HepG2 (cell line): ENCODE data around the gene TRIM44. TPM values are rescaled to one million over a fixed set of nuclear protein-coding genes. Genes with fewer than 3 reads are reported as not detected.
"Not testable (repeated sequence)": the region's sequence is repeated elsewhere in the genome, so short reads cannot be mapped to it uniquely, and the experiment has no call there.

Experiments used
- ATAC-seq: fragments of 200-7000 bp; cut with Tn5 transposase; 3 replicates; pipeline ENCODE4 v1.9.1; 2020; ENCODE audit warnings: mild to moderate bottlenecking, moderate library complexity
- BruUV-seq: library from RNA; stranded (reverse); fragments of 400-500 nt; replicated peaks from 2 replicates; lab custom pipeline; 2021; lab: Mats Ljungman, UMichigan
- CTCF ChIA-PET: fragments of 300-600 bp; formaldehyde crosslinking; extraction: SDS; loops from one replicate; lab custom pipeline; 2021; ENCODE audit warnings: low total read pairs, inconsistent platforms, low intra/inter-chr PET ratio; lab: Yijun Ruan, JAX
- POLR2A ChIA-PET: fragments of 350-600 bp; sonication (Branson Sonifier 250); formaldehyde crosslinking; loops from one replicate; lab custom pipeline; 2020; ENCODE audit warnings: antibody characterized with exemption, inconsistent platforms; lab: Yijun Ruan, JAX
- DNase-seq: peaks from one replicate; pipeline ENCODE4 v3.0.0-alpha.2; 2015; ENCODE audit warnings: low spot score
- FAIRE-seq: peaks from 3 replicates; lab custom pipeline; 2011; peaks lifted over from hg19 to GRCh38; lab: Jason Lieb, UNC
- H2AFZ ChIP-seq: one replicate; pipeline ENCODE4 v1.6.1; 2011; ENCODE audit warnings: low read length, inconsistent platforms
- H3K27ac ChIP-seq: fragments of 300-600 bp; 3 replicates; pipeline ENCODE4 v1.8.0; 2011; ENCODE audit warnings: mixed run types, mild to moderate bottlenecking, mixed read lengths, low read length, inconsistent platforms; ENCODE audit not compliant: insufficient read depth; ENCODE audit errors: extremely low read length
- H3K27me3 ChIP-seq, 2 experiments: fragments of 200-600 bp in 1 of 2; 2 replicates in 1 of 2; 3 replicates in 1 of 2; pipeline versions ENCODE4 v1.6.0 to v1.8.0; 2011; ENCODE audit warnings: low read length in 2 of 2, mild to moderate bottlenecking in 2 of 2, moderate library complexity in 2 of 2, inconsistent platforms in 1 of 2; ENCODE audit not compliant: insufficient read depth in 2 of 2, control insufficient read depth in 1 of 2
- H3K36me3 ChIP-seq, 2 experiments: fragments of 200-600 bp in 1 of 2; replicated peaks in 1 of 2; 2 replicates in 1 of 2; 3 replicates in 1 of 2; pipeline versions ENCODE4 v1.5.1 to v1.8.0; 2011; ENCODE audit warnings: low read length in 2 of 2, inconsistent platforms in 1 of 2; ENCODE audit not compliant: insufficient read depth in 2 of 2, control insufficient read depth in 1 of 2
- H3K4me1 ChIP-seq: 2 replicates; pipeline ENCODE4 v1.5.1; 2012; ENCODE audit warnings: low read length, inconsistent platforms; ENCODE audit not compliant: insufficient read depth
- H3K4me2 ChIP-seq: 2 replicates; pipeline ENCODE4 v1.6.0; 2011; ENCODE audit warnings: low read depth, low read length, inconsistent platforms
- H3K4me3 ChIP-seq, 3 experiments: fragments of 200-600 bp in 1 of 3; sonication (generic), shearing (Covaris generic) in 1 of 3; replicated peaks in 1 of 3; 2 replicates each; pipeline ENCODE4 v1.5.1; 2011 to 2016; ENCODE audit warnings: low read length in 3 of 3, inconsistent platforms in 2 of 3, low read depth in 2 of 3, mild to moderate bottlenecking in 2 of 3, control low read depth in 1 of 3, mixed read lengths in 1 of 3; ENCODE audit not compliant: insufficient read depth in 1 of 3
- H3K79me2 ChIP-seq: one replicate; pipeline ENCODE4 v1.6.1; 2011; ENCODE audit warnings: low read length, inconsistent platforms; ENCODE audit not compliant: insufficient read depth
- H3K9ac ChIP-seq: 2 replicates; pipeline ENCODE4 v1.6.0; 2011; ENCODE audit warnings: mild to moderate bottlenecking, low read depth, low read length, inconsistent platforms; ENCODE audit not compliant: insufficient read depth
- H3K9me3 ChIP-seq: 2 replicates; pipeline ENCODE4 v1.5.1; 2012; ENCODE audit warnings: mild to moderate bottlenecking, low read length
- H4K20me1 ChIP-seq: 2 replicates; pipeline ENCODE4 v1.6.0; 2011; ENCODE audit warnings: inconsistent platforms, mild to moderate bottlenecking, low read length, moderate library complexity; ENCODE audit not compliant: insufficient read depth
- CBFB ChIP-seq: sonication (generic); formaldehyde crosslinking; IDR thresholded peaks from 2 replicates; pipeline ENCODE4 v1.4.0; 2020; ENCODE audit warnings: missing genetic modification reagents
- WGBS: methylation state at CpG from one replicate; pipeline ENCODE4 v1.1.6; 2017; ENCODE audit warnings: low lambda C conversion rate; 5-methylcytosine and 5-hydroxymethylcytosine counted together
- in situ Hi-C: cut with HindIII; loops from 2 replicates; pipeline ENCODE4 v1.10.0; 2017; ENCODE audit warnings: low pct_unique_long_range_greater_than_20kb; ENCODE audit not compliant: extremely low pct_ligation_motif_present
- intact Hi-C: fragments of 100-400 bp; cut with micrococcal nuclease; formaldehyde crosslinking; loops from one replicate; pipeline ENCODE4 v1.10.0; 2022; ENCODE audit not compliant: unreplicated experiment
- polyA plus RNA-seq, 8 experiments: library from polyadenylated mRNA; depleted of rRNA in 3 of 8; stranded (reverse) in 7 of 8; unstranded in 1 of 8; fragments of >200 nt; fragmentation: Illumina TruSeq in 4 of 8; extraction: Trizol in 4 of 8; gene quantifications; 2 replicates each; pipeline versions ENCODE4 v1.2.1 to v1.2.3, GENCODE V29; 2011 to 2016; ENCODE audit warnings: low read depth in 4 of 8, missing spikeins in 1 of 8, mixed read lengths in 1 of 8; ENCODE audit not compliant: insufficient read depth in 1 of 8
- total RNA-seq, 5 experiments: library from RNA; depleted of rRNA; stranded (reverse); fragments of >200 nt; fragmentation: Illumina TruSeq; extraction: Trizol; gene quantifications; 2 replicates each; pipeline ENCODE4 v1.2.3, GENCODE V29; 2016; ENCODE audit warnings: low read depth in 1 of 5
- TF ChIP-seq, protein P1 (sequence below): sonication (generic); formaldehyde crosslinking; IDR thresholded peaks from 2 replicates; pipeline ENCODE4 v1.8.0; 2022; ENCODE audit warnings: mild to moderate bottlenecking, missing genetic modification reagents; ENCODE audit not compliant: insufficient replicate concordance
- TF ChIP-seq, protein P2 (sequence below): sonication (generic); formaldehyde crosslinking; IDR thresholded peaks from 2 replicates; pipeline ENCODE4 v1.4.0; 2020; ENCODE audit warnings: missing genetic modification reagents, mild to moderate bottlenecking, borderline replicate concordance
- TF ChIP-seq, protein P3 (sequence below): sonication (generic); formaldehyde crosslinking; IDR thresholded peaks from 2 replicates; pipeline ENCODE4 v1.4.0; 2020; ENCODE audit warnings: low read depth, mild to moderate bottlenecking, missing genetic modification reagents

TRIM44 gene
- total and polyA plus RNA-seq, 2 of the 13 experiments (the other 11 are each of a cell fraction or from before 2014, with no cell fraction given): 22.7 to 50.3 TPM

DNA sequence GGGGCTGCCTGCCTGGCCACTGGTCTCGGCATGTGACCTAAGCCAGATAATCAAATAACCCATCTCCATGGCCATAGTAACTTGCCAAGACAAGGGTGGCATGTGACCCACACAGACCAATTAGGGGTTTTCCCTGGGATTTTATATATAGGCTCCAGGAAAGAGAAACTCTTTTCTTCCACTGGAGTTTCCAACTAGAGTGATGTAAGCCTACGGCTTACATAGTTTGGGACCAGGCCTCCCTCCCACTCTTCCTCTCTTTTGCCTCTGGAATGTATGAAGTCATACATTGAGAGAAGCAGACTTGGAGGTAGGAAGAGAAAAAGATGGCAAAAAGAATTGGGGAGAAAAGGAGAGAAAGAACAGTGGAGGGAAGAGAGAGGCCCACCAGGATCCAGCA is 196.7 kb downstream of the TRIM44 start (continued):
- TF ChIP-seq, protein P1, sequence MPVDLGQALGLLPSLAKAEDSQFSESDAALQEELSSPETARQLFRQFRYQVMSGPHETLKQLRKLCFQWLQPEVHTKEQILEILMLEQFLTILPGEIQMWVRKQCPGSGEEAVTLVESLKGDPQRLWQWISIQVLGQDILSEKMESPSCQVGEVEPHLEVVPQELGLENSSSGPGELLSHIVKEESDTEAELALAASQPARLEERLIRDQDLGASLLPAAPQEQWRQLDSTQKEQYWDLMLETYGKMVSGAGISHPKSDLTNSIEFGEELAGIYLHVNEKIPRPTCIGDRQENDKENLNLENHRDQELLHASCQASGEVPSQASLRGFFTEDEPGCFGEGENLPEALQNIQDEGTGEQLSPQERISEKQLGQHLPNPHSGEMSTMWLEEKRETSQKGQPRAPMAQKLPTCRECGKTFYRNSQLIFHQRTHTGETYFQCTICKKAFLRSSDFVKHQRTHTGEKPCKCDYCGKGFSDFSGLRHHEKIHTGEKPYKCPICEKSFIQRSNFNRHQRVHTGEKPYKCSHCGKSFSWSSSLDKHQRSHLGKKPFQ (CRISPR knock-in tag): no peak
- TF ChIP-seq CBFB (CRISPR knock-in tag): no peak

DNA sequence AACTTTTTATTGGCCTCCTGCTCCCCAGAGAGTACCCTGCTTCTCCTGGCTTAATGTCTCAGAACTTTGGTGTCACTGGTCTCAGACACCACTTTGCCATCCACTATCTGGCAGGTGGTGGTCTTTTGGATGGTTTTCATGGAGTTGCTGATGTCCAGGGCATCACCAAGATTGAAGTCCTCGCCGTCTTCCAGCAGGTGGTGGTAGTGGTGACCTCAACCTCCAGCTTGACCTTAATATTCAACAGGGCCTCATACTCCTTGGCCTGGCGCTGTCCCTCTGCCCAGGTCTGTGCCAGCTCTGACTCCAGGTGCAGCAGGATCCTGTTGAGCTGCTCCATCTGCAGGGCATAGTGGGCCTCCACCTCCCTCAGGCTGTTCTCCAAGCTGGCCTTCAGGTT is 197.6 kb downstream of the TRIM44 start:
- ATAC-seq, H3K4me1 ChIP-seq, H3K27me3 ChIP-seq, H2AFZ ChIP-seq, CTCF ChIA-PET, H3K9ac ChIP-seq, BruUV-seq, H3K4me3 ChIP-seq, DNase-seq, H3K36me3 ChIP-seq, in situ Hi-C loops, H4K20me1 ChIP-seq, intact Hi-C loops, H3K4me2 ChIP-seq, H3K9me3 ChIP-seq, POLR2A ChIA-PET, FAIRE-seq, H3K27ac ChIP-seq, H3K79me2 ChIP-seq: not testable (repeated sequence)
- 39% methylated on average over 3 of the region's 3 CpGs for WGBS

DNA sequence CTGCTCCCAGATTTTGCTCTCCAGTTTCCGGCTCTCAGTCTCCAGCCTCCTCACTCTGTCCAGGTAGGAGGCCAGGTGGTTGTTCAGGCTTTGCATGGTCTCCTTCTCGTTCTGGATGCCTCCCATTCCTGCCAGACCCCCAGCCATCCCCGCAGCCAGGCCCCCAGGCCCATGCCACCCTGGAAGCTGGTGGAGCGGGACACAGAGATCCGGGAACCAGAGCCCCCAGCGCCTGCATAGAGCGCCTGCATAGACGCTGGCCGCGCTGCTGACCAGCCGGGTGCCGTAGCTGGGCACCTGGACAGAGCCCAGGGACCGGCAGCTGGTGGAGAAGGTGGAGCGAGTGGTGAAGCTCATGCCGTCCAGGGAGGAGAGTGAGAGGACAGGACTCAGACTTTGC is 198.6 kb downstream of the TRIM44 start:
- in situ Hi-C loops: no loop called here
- Histone ChIP-seq H3K27me3 (peaks cover 0 to 6% of the 10 kb centered on the region in 2 experiments; a peak in 1 of 5 replicates), H3K27ac (no peak overlapping the region), H3K36me3 (no peaks in the 10 kb centered on the region), H3K4me3 (no peak overlapping the region), H3K4me1 (no peaks in the 10 kb centered on the region), H2AFZ (no peak overlapping the region), H4K20me1 (no peaks in the 10 kb centered on the region), H3K79me2 (no peaks in the 10 kb centered on the region), H3K9me3 (no peaks in the 10 kb centered on the region), H3K9ac (no peak overlapping the region), H3K4me2 (no peak overlapping the region)
- ATAC-seq (no peak), DNase-seq (no peak), FAIRE-seq (no peak)
- BruUV-seq: no TSS peak
- intact Hi-C loops: no loop called here
- 36% methylated on average over 13 of the region's 15 CpGs for WGBS
- CTCF ChIA-PET: no interaction called here
- POLR2A ChIA-PET: no interaction called here
- TF ChIP-seq, protein P2, sequence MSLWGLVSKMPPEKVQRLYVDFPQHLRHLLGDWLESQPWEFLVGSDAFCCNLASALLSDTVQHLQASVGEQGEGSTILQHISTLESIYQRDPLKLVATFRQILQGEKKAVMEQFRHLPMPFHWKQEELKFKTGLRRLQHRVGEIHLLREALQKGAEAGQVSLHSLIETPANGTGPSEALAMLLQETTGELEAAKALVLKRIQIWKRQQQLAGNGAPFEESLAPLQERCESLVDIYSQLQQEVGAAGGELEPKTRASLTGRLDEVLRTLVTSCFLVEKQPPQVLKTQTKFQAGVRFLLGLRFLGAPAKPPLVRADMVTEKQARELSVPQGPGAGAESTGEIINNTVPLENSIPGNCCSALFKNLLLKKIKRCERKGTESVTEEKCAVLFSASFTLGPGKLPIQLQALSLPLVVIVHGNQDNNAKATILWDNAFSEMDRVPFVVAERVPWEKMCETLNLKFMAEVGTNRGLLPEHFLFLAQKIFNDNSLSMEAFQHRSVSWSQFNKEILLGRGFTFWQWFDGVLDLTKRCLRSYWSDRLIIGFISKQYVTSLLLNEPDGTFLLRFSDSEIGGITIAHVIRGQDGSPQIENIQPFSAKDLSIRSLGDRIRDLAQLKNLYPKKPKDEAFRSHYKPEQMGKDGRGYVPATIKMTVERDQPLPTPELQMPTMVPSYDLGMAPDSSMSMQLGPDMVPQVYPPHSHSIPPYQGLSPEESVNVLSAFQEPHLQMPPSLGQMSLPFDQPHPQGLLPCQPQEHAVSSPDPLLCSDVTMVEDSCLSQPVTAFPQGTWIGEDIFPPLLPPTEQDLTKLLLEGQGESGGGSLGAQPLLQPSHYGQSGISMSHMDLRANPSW (CRISPR knock-in tag): no peak
- TF ChIP-seq, protein P3, sequence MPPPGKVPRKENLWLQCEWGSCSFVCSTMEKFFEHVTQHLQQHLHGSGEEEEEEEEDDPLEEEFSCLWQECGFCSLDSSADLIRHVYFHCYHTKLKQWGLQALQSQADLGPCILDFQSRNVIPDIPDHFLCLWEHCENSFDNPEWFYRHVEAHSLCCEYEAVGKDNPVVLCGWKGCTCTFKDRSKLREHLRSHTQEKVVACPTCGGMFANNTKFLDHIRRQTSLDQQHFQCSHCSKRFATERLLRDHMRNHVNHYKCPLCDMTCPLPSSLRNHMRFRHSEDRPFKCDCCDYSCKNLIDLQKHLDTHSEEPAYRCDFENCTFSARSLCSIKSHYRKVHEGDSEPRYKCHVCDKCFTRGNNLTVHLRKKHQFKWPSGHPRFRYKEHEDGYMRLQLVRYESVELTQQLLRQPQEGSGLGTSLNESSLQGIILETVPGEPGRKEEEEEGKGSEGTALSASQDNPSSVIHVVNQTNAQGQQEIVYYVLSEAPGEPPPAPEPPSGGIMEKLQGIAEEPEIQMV (CRISPR knock-in tag): no peak
